ENCODE data around the gene HOXA13.

Gene HOXA13

GRCh38 chr7:27196287-27196767 lies 3.6 kb downstream of the HOXA13 start:
- no peak overlapping the region for H3K4me3 ChIP-seq (ENCODE audit: low read depth, low read length)
- TF ChIP-seq CTCF (IDR thresholded peaks at IDR 0.05; ENCODE audit: control insufficient read depth, extremely low read depth, insufficient read depth) = peak; percentile 91
- DNase-seq (ENCODE audit: low read depth) = peak; percentile 34

DNA sequence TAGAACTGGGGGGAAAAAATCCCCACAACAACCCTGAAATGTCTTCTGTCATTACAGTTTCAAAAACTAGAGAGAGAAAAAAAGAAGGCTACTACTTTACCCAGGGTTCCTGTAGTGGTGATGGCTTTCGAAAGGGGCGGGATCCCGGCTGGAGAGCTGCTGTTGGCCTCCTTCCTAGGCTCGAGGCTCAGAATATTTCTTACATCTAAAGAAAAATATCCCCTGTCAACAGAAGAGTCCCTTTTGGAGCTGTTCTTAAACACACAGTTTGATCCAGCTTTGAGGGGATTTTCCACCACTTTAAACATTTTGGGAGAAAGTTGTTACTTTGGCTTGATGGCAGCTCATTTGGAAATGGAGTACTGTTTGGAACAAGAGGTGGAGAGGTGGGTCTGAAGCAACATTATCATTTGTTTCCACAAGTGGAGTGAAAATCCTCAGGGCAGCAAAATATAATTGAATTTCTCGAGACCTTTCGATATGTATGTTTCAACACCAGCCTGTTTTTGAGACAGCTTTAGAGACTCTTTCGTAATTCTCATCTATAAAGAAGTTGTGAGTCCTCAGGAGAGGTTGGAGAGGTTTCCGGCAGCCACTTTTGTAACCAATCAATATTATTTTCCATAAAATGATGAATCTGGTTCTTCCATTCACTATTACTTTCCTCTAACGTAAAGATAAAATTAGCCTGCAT lies 5.1 kb downstream of the HOXA13 start:
- H3K4me3 ChIP-seq (ENCODE audit: low read depth, low read length) = no peak overlapping the region
- TF ChIP-seq CTCF (IDR thresholded peaks at IDR 0.05; ENCODE audit: control insufficient read depth, extremely low read depth, insufficient read depth) = no peak
- no peak for DNase-seq (ENCODE audit: low read depth)

DNA sequence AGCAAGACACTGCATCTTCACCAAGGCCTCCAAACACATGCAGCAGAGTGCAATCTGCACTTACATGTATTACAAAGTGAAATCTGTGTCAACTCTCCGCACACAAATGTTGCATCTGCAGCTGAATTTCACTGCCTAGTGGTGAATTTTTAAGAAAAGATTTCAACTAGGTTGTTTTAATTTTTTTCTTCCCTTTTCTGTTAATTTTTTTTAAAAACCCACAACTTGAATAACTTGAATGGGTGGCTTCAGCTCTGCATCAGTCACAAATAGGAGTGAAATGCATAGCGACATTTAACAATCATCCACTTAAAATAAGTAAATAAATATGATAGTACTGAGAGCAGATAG lies 5.9 kb downstream of the HOXA13 start:
- DNase-seq (ENCODE audit: low read depth) = no peak
- no peak for TF ChIP-seq CTCF (IDR thresholded peaks at IDR 0.05; ENCODE audit: control insufficient read depth, extremely low read depth, insufficient read depth)
- no peak overlapping the region for H3K4me3 ChIP-seq (ENCODE audit: low read depth, low read length)

- DNase-seq (ENCODE audit: low read depth) = no peak
- H3K4me3 ChIP-seq (ENCODE audit: low read depth, low read length) = no peak overlapping the region
- no peak for TF ChIP-seq CTCF (IDR thresholded peaks at IDR 0.05; ENCODE audit: control insufficient read depth, extremely low read depth, insufficient read depth)
Observed at GRCh38 chr7:27193335-27194001, 6.4 kb downstream of the HOXA13 start.

DNA sequence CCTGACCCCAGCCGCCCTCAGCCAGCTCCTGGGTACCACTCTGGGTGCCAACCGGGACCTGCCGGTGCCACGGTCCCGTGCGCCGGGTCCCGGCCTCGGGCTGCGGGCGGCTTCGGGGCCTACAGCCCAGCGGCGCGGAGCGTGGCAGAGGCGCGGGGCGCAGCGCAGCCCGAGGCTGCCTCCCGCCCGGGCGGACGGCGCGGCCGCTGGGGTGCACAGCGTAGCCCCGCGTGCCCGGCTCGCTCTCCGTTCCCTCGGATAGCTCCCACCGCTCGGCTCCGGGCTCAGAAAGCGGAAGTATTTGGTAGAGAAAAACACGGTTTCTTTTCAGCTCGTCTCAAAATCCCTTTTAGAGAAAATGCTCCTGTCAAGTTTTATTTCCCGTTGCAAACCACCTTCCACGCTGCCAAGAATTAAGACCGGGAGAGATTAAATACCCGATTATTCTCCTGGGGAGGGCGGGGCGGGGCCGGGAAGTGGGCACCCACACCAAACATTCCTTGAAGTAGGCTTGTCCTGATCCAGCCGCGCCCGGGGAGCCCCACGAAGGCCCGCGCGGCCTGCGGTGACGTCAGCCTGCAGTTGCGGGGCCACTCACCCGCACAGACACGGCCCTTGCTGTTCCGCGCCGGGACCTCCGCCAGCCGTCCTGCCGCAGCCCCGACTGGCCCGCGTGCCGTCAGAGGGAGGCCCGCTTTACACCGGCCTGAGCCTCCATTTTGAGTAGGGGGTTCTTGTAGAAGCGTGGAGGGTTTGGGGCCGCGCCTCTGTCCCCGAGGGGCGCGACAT lies 7.2 kb downstream of the HOXA13 start:
- no peak for TF ChIP-seq CTCF (IDR thresholded peaks at IDR 0.05; ENCODE audit: control insufficient read depth, extremely low read depth, insufficient read depth)
- no peak for DNase-seq (ENCODE audit: low read depth)
- H3K4me3 ChIP-seq (ENCODE audit: low read depth, low read length) = no peak overlapping the region

- no peak for TF ChIP-seq CTCF (IDR thresholded peaks at IDR 0.05; ENCODE audit: control insufficient read depth, extremely low read depth, insufficient read depth)
- no peak overlapping the region for H3K4me3 ChIP-seq (ENCODE audit: low read depth, low read length)
- DNase-seq (ENCODE audit: low read depth) = no peak
Observed at GRCh38 chr7:27191833-27192545, 7.9 kb downstream of the HOXA13 start.

Data from LNCaP clone FGC (cell line).